Activated naive CD4-positive, alpha-beta T cell treated with anti-CD3 and anti-CD28 coated beads, Interleukin-2, amount 50 U/mL, for 72 hours (primary cell): ENCODE measurements around the gene NATD1. TPM values are rescaled to one million over a fixed set of nuclear protein-coding genes. Genes with fewer than 3 reads are reported as not detected.
A peak's percentile ranks its signal among the peaks of the same experiment; 100 is the strongest.

Experiments used
- ATAC-seq, 2 donors: fragments of 150-1000 bp; cut with Tn5 transposase; 2 replicates each; pipeline ENCODE4 v1.10.0; 2021; ENCODE audit warnings: mild to moderate bottlenecking in 2 of 2, moderate library complexity in 2 of 2
- DNase-seq, 2 donors: peaks; one replicate each; pipeline ENCODE4 v3.0.0; 2021 to 2022; ENCODE audit warnings: low spot score in 2 of 2
- H3K27ac Mint-ChIP-seq, 2 donors: one replicate each; pipeline ENCODE4 v1.8.0; 2022; ENCODE audit warnings: mild to moderate bottlenecking in 2 of 2, mixed read lengths in 2 of 2
- H3K36me3 Mint-ChIP-seq, 2 donors: one replicate each; pipeline ENCODE4 v1.8.0; 2022; ENCODE audit warnings: mixed read lengths in 2 of 2
- H3K9me3 Mint-ChIP-seq, 2 donors: one replicate each; pipeline ENCODE4 v1.8.0; 2022; ENCODE audit warnings: mixed read lengths in 2 of 2
- total RNA-seq, 2 donors: library from RNA; stranded (reverse); gene quantifications; one replicate each; pipeline ENCODE4 v1.2.3, GENCODE V29; 2022

The NATD1 gene
- total RNA-seq, 2 donors from 2014 or later = 2.6 to 2.9 TPM

GRCh38 chr17:21292867-21293830, 39.9 kb upstream of the NATD1 start:
- DNase-seq (no peak), ATAC-seq (no peak)
- Mint-ChIP-seq H3K36me3 (peaks cover 12 to 16% of the 10 kb centered on the region in 2 donors), H3K27ac (peak overlapping the region in 1 of 2 donors; percentile 75), H3K9me3 (no peaks in the 10 kb centered on the region)

GRCh38 chr17:21291862-21292261, 38.7 kb upstream of the NATD1 start:
- no peaks in the 10 kb centered on the region for H3K9me3 Mint-ChIP-seq
- ATAC-seq (no peak), DNase-seq (no peak)
- H3K27ac Mint-ChIP-seq = peak overlapping the region in 1 of 2 donors; percentile 75
- peaks cover 12 to 19% of the 10 kb centered on the region in 2 donors for H3K36me3 Mint-ChIP-seq

- H3K9me3 Mint-ChIP-seq = no peaks in the 10 kb centered on the region
- ATAC-seq (no peak), DNase-seq (no peak)
- H3K36me3 Mint-ChIP-seq = peaks cover 16 to 23% of the 10 kb centered on the region in 2 donors
- H3K27ac Mint-ChIP-seq = no peak overlapping the region
Measured at GRCh38 chr17:21291357-21291756, 38.1 kb upstream of the NATD1 start.

- Mint-ChIP-seq H3K36me3 (peaks cover 29 to 36% of the 10 kb centered on the region in 2 donors), H3K27ac (peak overlapping the region; percentile 55 to 90), H3K9me3 (no peaks in the 10 kb centered on the region)
- DNase-seq (no peak), ATAC-seq (no peak)
Measured at GRCh38 chr17:21289902-21290571, 36.8 kb upstream of the NATD1 start.

- Mint-ChIP-seq H3K36me3 (peaks cover 25 to 37% of the 10 kb centered on the region in 2 donors), H3K9me3 (no peaks in the 10 kb centered on the region), H3K27ac (peak overlapping the region; percentile 68 to 90)
- ATAC-seq (no peak), DNase-seq (no peak)
Measured at GRCh38 chr17:21289175-21289901, 36.1 kb upstream of the NATD1 start.

- DNase-seq (peak in 1 of 2 donors; percentile 39), ATAC-seq (no peak)
- Mint-ChIP-seq H3K9me3 (no peaks in the 10 kb centered on the region), H3K36me3 (peaks cover 25 to 37% of the 10 kb centered on the region in 2 donors), H3K27ac (peak overlapping the region; percentile 90 to 97)
Measured at GRCh38 chr17:21288571-21289017, 35.4 kb upstream of the NATD1 start.

GRCh38 chr17:21287703-21288449, 34.7 kb upstream of the NATD1 start:
- no peaks in the 10 kb centered on the region for H3K9me3 Mint-ChIP-seq
- H3K27ac Mint-ChIP-seq = peak overlapping the region; percentile 90 to 97
- peak; percentile 71 to 74 for ATAC-seq
- peaks cover 25 to 36% of the 10 kb centered on the region in 2 donors for H3K36me3 Mint-ChIP-seq
- peak; percentile 88 to 99 for DNase-seq

GRCh38 chr17:21286909-21287702, 33.9 kb upstream of the NATD1 start:
- Mint-ChIP-seq H3K9me3 (no peaks in the 10 kb centered on the region), H3K27ac (peak overlapping the region; percentile 90 to 97), H3K36me3 (peaks cover 21 to 28% of the 10 kb centered on the region in 2 donors)
- ATAC-seq = peak in 1 of 2 donors; percentile 13
- peak in 1 of 2 donors; percentile 71 for DNase-seq

GRCh38 chr17:21286066-21286770, 33.0 kb upstream of the NATD1 start:
- DNase-seq (no peak), ATAC-seq (no peak)

GRCh38 chr17:21285164-21286065, 32.2 kb upstream of the NATD1 start:
- Mint-ChIP-seq H3K27ac (peak overlapping the region; percentile 90 to 97), H3K9me3 (no peaks in the 10 kb centered on the region), H3K36me3 (peaks cover 18 to 21% of the 10 kb centered on the region in 2 donors)
- DNase-seq = peak in 1 of 2 donors; percentile 70
- no peak for ATAC-seq

More at GRCh38 chr17:21286066-21286770, 33.0 kb upstream of the NATD1 start:
- Mint-ChIP-seq H3K9me3 (no peaks in the 10 kb centered on the region), H3K36me3 (peaks cover 18 to 21% of the 10 kb centered on the region in 2 donors), H3K27ac (peak overlapping the region; percentile 90 to 97)

- DNase-seq (peak; percentile 98), ATAC-seq (peak; percentile 72 to 82)
- Mint-ChIP-seq H3K27ac (peak within 1 kb of the TSS; percentile 90 to 97), H3K9me3 (no peaks in the 10 kb centered on the region), H3K36me3 (peaks cover 18 to 21% of the 10 kb centered on the region in 2 donors)
Measured at GRCh38 chr17:21284319-21285163, 31.3 kb upstream of the NATD1 start, which contains the start of gene MAP2K3. Gene MAP2K3 (plus strand): TSS chr17:21284711. CDS start chr17:21284921, 210 bp downstream.

- Mint-ChIP-seq H3K9me3 (no peaks in the 10 kb centered on the region), H3K36me3 (peaks cover 18 to 21% of the 10 kb centered on the region in 2 donors), H3K27ac (peak overlapping the region in 1 of 2 donors; percentile 90)
- no peak for DNase-seq
- ATAC-seq = peak; percentile 1 to 10
Measured at GRCh38 chr17:21283482-21284318, 30.5 kb upstream of the NATD1 start.
